Stomach smooth muscle (tissue), 2 donors: ENCODE results near the gene HBE1.
"Not testable (repeated sequence)": the region's sequence is repeated elsewhere in the genome, so short reads cannot be mapped to it uniquely, and the experiment has no call there.

ENCODE experiments used
- H3K27ac ChIP-seq: one replicate; pipeline ENCODE4 v1.7.0; 2013; ENCODE audit warnings: mild to moderate bottlenecking, low read length, inconsistent platforms
- H3K27me3 ChIP-seq, 2 donors: one replicate each; pipeline ENCODE4 v1.7.0; 2013; ENCODE audit warnings: low read length in 2 of 2; ENCODE audit not compliant: insufficient read depth in 2 of 2, control insufficient read depth in 1 of 2
- H3K36me3 ChIP-seq, 2 donors: one replicate each; pipeline ENCODE4 v1.7.0; 2013; ENCODE audit warnings: low read length in 2 of 2; ENCODE audit not compliant: control insufficient read depth in 2 of 2, insufficient read depth in 2 of 2
- H3K4me1 ChIP-seq: one replicate; pipeline ENCODE4 v1.7.0; 2013; ENCODE audit warnings: low read length; ENCODE audit not compliant: control insufficient read depth, insufficient read depth
- H3K4me3 ChIP-seq, 2 donors: one replicate each; pipeline ENCODE4 v1.7.0; 2013; ENCODE audit warnings: low read length in 2 of 2
- H3K9ac ChIP-seq, 2 donors: one replicate each; pipeline ENCODE4 v1.7.0; 2013; ENCODE audit warnings: low read length in 2 of 2, mild to moderate bottlenecking in 1 of 2
- H3K9me3 ChIP-seq, 2 donors: one replicate each; pipeline ENCODE4 v1.7.0; 2013; ENCODE audit warnings: low read length in 2 of 2; ENCODE audit not compliant: control insufficient read depth in 2 of 2
- donor health status: healthy.
- donor health status: Pancreatic carcinoma.

Gene HBE1

GRCh38 chr11:5253440-5253839 is 16.3 kb downstream of the HBE1 start:
- not testable (repeated sequence) for H3K36me3 ChIP-seq, H3K9ac ChIP-seq, H3K27me3 ChIP-seq, H3K4me3 ChIP-seq, H3K27ac ChIP-seq, H3K9me3 ChIP-seq, H3K4me1 ChIP-seq

GRCh38 chr11:5252919-5253265 is 16.9 kb downstream of the HBE1 start:
- Histone ChIP-seq H3K4me3 (no peak overlapping the region), H3K27ac (no peak overlapping the region), H3K4me1 (no peaks in the 10 kb centered on the region), H3K9ac (no peak overlapping the region), H3K27me3 (no peaks in the 10 kb centered on the region), H3K36me3 (no peaks in the 10 kb centered on the region), H3K9me3 (no peaks in the 10 kb centered on the region)

- Histone ChIP-seq H3K4me3 (no peak overlapping the region), H3K9ac (no peak overlapping the region), H3K27me3 (no peaks in the 10 kb centered on the region), H3K27ac (no peak overlapping the region), H3K9me3 (no peaks in the 10 kb centered on the region), H3K4me1 (no peaks in the 10 kb centered on the region), H3K36me3 (no peaks in the 10 kb centered on the region)
Observed at GRCh38 chr11:5252192-5252918, 17.4 kb downstream of the HBE1 start.

- no peak overlapping the region for H3K27ac ChIP-seq
- no peaks in the 10 kb centered on the region for H3K9me3 ChIP-seq
- H3K4me3 ChIP-seq, result no peak overlapping the region
- no peak overlapping the region for H3K9ac ChIP-seq
- H3K27me3 ChIP-seq, result no peaks in the 10 kb centered on the region
- no peaks in the 10 kb centered on the region for H3K4me1 ChIP-seq
- no peaks in the 10 kb centered on the region for H3K36me3 ChIP-seq
Observed at GRCh38 chr11:5251746-5252145, 18.0 kb downstream of the HBE1 start.

- no peaks in the 10 kb centered on the region for H3K36me3 ChIP-seq
- no peak overlapping the region for H3K9ac ChIP-seq
- no peaks in the 10 kb centered on the region for H3K9me3 ChIP-seq
- no peak overlapping the region for H3K4me3 ChIP-seq
- no peak overlapping the region for H3K27ac ChIP-seq
- H3K4me1 ChIP-seq, result no peaks in the 10 kb centered on the region
- no peaks in the 10 kb centered on the region for H3K27me3 ChIP-seq
Observed at GRCh38 chr11:5250543-5251204, 19.1 kb downstream of the HBE1 start.

- not testable (repeated sequence) for H3K27me3 ChIP-seq, H3K27ac ChIP-seq, H3K4me3 ChIP-seq, H3K4me1 ChIP-seq, H3K36me3 ChIP-seq, H3K9me3 ChIP-seq, H3K9ac ChIP-seq
Observed at GRCh38 chr11:5249807-5250396, 19.8 kb downstream of the HBE1 start, which contains the start of gene HBG1. TSS of gene HBG1 (minus strand) at chr11:5249857. CDS start at chr11:5249804, 53 bp downstream.

GRCh38 chr11:5248498-5248897 is 21.2 kb downstream of the HBE1 start:
- not testable (repeated sequence) for H3K9me3 ChIP-seq, H3K4me3 ChIP-seq, H3K4me1 ChIP-seq, H3K36me3 ChIP-seq, H3K9ac ChIP-seq, H3K27ac ChIP-seq, H3K27me3 ChIP-seq

- H3K27ac ChIP-seq, result no peak overlapping the region
- H3K4me1 ChIP-seq, result no peaks in the 10 kb centered on the region
- peaks cover 0 to 2% of the 10 kb centered on the region in 2 donors for H3K27me3 ChIP-seq
- no peaks in the 10 kb centered on the region for H3K9me3 ChIP-seq
- H3K9ac ChIP-seq, result no peak overlapping the region
- H3K4me3 ChIP-seq, result no peak overlapping the region
- H3K36me3 ChIP-seq, result no peaks in the 10 kb centered on the region
Observed at GRCh38 chr11:5247472-5248192, 22.1 kb downstream of the HBE1 start.

- Histone ChIP-seq H3K27ac (no peak overlapping the region), H3K9ac (no peak overlapping the region), H3K4me3 (no peak overlapping the region), H3K27me3 (peaks cover 0 to 2% of the 10 kb centered on the region in 2 donors), H3K36me3 (no peaks in the 10 kb centered on the region), H3K9me3 (no peaks in the 10 kb centered on the region), H3K4me1 (no peaks in the 10 kb centered on the region)
Observed at GRCh38 chr11:5246772-5247471, 22.8 kb downstream of the HBE1 start.

- no peak overlapping the region for H3K4me3 ChIP-seq
- no peak overlapping the region for H3K9ac ChIP-seq
- H3K9me3 ChIP-seq, result no peaks in the 10 kb centered on the region
- no peaks in the 10 kb centered on the region for H3K36me3 ChIP-seq
- no peak overlapping the region for H3K27ac ChIP-seq
- H3K4me1 ChIP-seq, result no peaks in the 10 kb centered on the region
- peaks cover 0 to 2% of the 10 kb centered on the region in 2 donors for H3K27me3 ChIP-seq
Observed at GRCh38 chr11:5245155-5245554, 24.6 kb downstream of the HBE1 start.
